NCI-H774 (cell line): ENCODE results near the gene EVI5L.

Source experiments
- DNase-seq: peaks from one replicate; lab custom pipeline; 2025; lab: John Stamatoyannopoulos, UW

The EVI5L gene

GRCh38 chr19:7898967-7899366 is 68.9 kb downstream of the EVI5L start:
- no peak for DNase-seq

GRCh38 chr19:7899751-7900378 is 69.8 kb downstream of the EVI5L start:
- no peak for DNase-seq

GRCh38 chr19:7900401-7900870 is 70.4 kb downstream of the EVI5L start:
- DNase-seq = no peak

GRCh38 chr19:7900931-7901330 is 70.9 kb downstream of the EVI5L start:
- no peak for DNase-seq

- no peak for DNase-seq
Measured at GRCh38 chr19:7901337-7901736, 71.3 kb downstream of the EVI5L start.

DNA sequence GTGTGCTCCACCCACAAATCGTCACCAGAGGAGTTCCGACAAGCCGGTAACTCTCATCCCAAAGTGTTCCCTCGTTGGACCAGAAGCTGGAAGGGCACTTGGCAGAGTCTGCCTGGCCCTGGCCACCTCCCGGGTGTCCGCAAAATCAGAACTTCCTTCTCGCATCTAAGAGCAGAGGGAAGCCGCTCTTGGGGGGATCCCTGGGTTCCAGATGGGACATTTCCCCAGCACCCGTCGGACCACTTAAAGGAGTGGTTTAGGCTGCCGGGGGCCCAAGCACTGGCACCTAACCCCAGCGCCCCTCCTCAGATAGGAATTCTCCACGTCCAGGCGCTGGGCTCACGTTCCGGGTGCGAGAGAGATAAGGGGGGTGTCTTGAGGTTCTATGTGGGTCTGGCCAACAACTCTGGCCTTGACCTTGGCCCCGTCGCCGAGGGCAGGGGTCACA is 72.8 kb downstream of the EVI5L start:
- no peak for DNase-seq

DNA sequence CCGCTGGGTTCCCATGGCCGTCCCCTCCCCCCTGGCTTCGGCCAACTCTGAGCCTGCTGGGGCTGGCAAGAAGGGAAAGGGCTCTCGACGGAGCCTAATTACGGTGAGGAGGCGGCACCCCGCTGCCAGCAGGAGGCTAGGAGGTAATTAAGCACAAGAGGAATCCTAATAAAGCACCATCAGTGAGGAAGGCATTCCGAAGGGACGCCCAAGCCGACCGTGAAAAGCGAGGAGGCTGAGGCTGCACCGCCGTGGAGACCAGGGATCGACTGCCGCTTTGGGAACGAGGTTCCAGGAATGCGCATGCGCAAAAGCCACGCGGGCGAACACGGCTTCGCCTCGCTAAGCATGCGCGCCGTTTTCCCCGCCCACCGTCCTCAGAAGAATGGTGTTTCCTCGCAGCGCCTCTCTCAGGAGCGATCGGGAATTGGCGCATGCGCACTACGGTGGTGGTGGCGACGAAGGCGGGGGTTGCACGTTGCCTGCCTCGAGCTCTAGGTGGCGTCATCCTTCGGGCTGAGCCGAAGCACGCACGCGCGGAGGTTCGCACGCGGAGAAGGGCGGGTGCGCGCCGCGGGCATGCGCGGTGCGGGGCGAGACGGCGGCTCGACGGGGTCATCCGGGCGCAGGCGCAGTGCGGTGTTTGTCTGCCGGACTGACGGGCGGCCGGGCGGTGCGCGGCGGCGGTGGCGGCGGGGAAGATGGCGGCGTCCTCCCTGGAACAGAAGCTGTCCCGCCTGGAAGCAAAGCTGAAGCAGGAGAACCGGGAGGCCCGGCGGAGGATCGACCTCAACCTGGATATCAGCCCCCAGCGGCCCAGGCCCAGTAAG is 73.4 kb downstream of the EVI5L start, which contains the start of gene MAP2K7:
MAP2K7 (plus strand) TSS at position 634 of the 830 bp plus-strand sequence; CDS start at position 702, 68 bp downstream.
- peak; percentile 98 for DNase-seq

- DNase-seq = peak; percentile 36
Measured at GRCh38 chr19:7904074-7905020, 74.3 kb downstream of the EVI5L start.

GRCh38 chr19:7905268-7905667 is 75.2 kb downstream of the EVI5L start:
- no peak for DNase-seq

- DNase-seq = no peak
Measured at GRCh38 chr19:7905859-7906258, 75.8 kb downstream of the EVI5L start.

GRCh38 chr19:7907122-7907521 is 77.1 kb downstream of the EVI5L start:
- no peak for DNase-seq

- DNase-seq = no peak
Measured at GRCh38 chr19:7907544-7907943, 77.5 kb downstream of the EVI5L start.

- no peak for DNase-seq
Measured at GRCh38 chr19:7908078-7908699, 78.2 kb downstream of the EVI5L start.

DNA sequence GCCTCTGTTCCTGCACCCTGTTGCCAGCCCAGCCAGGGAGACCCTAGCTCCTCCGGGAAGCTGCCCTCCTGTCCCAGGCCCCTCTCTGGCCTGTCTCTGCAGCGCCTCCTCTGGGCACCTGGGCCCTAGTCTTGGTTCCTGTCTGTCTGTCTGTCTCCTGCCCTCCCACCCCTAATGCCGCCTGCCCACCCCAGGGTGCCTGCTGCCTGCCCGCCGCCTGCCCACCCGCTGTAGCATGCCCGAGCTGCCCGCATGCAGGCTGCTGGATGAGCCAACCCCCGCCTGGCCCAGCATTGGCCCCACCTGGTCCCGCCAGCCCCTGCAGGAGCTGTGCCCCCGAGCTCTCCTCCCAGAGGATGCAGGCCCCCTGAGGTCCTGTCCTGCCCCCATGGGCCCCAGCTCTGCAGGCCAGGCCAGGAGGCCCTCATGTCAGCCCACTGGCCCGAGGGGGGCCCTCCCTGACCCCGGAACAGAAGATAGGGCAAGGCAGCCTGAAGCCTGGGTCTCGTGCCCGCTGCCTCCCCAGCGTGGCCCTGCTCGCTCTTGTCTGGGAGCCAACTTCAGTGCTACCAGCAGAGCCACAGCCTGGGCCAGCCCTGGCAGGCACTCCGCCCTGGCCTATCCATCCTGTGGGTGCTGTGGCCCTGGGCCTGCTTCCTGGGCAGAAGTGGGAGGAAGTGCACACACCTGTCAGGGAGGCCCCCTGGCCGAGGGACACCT is 78.9 kb downstream of the EVI5L start:
- no peak for DNase-seq

DNA sequence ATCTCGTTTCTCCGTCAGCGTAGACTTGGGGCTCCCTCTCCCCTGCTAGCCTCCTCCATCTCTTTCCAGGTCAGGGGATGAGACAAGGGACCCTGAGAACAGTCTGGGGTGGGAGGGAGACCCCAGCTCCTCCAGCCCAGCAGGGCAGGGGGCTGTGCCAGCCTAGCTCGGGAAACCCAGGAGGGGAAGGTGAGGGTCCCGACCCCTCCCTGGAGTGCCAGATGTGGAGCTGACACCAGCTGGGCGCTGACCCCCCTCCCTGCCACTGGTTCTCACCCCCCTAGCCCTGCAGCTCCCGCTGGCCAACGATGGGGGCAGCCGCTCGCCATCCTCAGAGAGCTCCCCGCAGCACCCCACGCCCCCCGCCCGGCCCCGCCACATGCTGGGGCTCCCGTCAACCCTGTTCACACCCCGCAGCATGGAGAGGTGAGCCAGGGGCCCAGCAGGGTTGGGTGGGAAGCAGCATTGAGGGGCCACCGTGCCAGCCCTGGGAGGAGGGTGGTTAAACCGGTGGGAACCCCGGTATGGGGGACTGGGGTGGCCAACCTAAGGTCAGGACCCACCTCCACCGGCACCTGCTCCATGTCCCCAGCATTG is 79.6 kb downstream of the EVI5L start:
- DNase-seq = no peak

- no peak for DNase-seq
Measured at GRCh38 chr19:7910321-7911161, 80.5 kb downstream of the EVI5L start.

DNA sequence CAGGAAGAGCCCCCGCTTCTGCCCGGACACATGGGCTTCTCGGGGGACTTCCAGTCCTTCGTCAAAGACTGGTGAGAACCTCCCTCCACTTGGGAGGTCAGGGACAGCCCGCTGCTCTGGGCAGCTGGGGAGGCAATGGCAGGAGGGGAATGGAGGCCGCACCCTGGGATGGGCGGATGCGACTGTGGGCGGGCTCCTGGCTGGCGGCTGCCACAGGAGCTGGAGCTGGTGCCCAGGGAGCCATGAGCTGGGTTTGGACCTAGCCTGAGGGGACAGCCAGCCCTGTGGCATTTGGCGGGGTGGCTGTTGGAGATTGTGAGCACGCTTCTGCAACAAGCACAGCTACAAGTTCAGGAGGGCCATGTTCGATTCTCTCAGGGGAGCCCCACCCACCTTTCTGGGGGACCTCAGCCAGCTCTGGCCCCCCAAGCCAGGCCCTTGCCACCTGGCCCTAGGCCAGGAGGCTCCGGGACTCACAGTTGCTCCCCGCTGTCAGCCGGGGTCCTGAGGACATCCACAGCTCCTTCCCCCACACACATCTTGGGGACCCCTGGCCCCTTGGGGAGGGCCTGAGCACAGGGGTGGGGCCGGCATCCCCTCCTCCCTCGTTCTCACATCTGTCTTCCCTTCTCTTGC is 81.6 kb downstream of the EVI5L start:
- DNase-seq = no peak

DNA sequence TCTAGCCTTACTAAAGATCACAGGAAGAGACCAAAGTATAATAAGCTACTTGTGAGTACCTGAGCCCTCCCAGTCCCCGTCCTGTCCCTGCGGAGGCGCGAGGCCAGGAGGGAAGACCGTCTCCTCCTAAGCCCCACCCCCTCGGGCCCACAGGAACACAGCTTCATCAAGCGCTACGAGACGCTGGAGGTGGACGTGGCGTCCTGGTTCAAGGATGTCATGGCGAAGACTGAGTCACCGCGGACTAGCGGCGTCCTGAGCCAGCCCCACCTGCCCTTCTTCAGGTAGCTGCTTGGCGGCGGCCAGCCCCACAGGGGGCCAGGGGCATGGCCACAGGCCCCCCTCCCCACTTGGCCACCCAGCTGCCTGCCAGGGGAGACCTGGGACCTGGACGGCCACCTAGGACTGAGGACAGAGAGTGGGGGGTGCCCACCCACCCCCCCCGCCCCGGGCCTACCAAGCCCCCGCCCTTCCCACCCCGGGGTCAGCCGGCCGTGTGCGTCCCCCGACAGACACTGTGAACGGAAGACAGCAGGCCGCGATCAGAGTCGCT is 82.2 kb downstream of the EVI5L start:
- no peak for DNase-seq
